T-helper 2 cell treated with Interferon-gamma antibody and Interleukin-4, amounts not matched to agents 5 μg/mL and 100 μg/mL, for 36 hours (primary cell): ENCODE data around the gene HDAC9.

Experiments
- DNase-seq: peaks from one replicate; pipeline ENCODE4 v3.0.0; 2021; ENCODE audit warnings: low spot score
- H3K27ac Mint-ChIP-seq: one replicate; pipeline ENCODE4 v1.8.0; 2021; ENCODE audit warnings: mild to moderate bottlenecking, mixed read lengths
- H3K27me3 Mint-ChIP-seq: one replicate; pipeline ENCODE4 v1.8.0; 2021; ENCODE audit warnings: low read depth, mixed read lengths
- H3K36me3 Mint-ChIP-seq: one replicate; pipeline ENCODE4 v1.8.0; 2021; ENCODE audit warnings: low read depth, mixed read lengths
- H3K4me1 Mint-ChIP-seq: one replicate; pipeline ENCODE4 v1.8.0; 2021; ENCODE audit warnings: low read depth, mixed read lengths
- H3K4me3 Mint-ChIP-seq: one replicate; pipeline ENCODE4 v1.8.0; 2022; ENCODE audit warnings: mild to moderate bottlenecking, moderate library complexity, mixed read lengths
- H3K9me3 Mint-ChIP-seq: one replicate; pipeline ENCODE4 v1.8.0; 2021; ENCODE audit warnings: mixed read lengths

Gene HDAC9

GRCh38 chr7:18861514-18862118 lies 366.1 kb downstream of the HDAC9 start:
- no peak for DNase-seq
- H3K27me3 Mint-ChIP-seq = no peaks in the 10 kb centered on the region
- peaks cover 12% of the 10 kb centered on the region for H3K4me1 Mint-ChIP-seq
- peaks cover 43% of the 10 kb centered on the region for H3K9me3 Mint-ChIP-seq
- no peaks in the 10 kb centered on the region for H3K36me3 Mint-ChIP-seq
- no peak overlapping the region for H3K4me3 Mint-ChIP-seq
- H3K27ac Mint-ChIP-seq = no peak overlapping the region

GRCh38 chr7:18864967-18865366 lies 369.4 kb downstream of the HDAC9 start:
- no peak overlapping the region for H3K27ac Mint-ChIP-seq
- no peaks in the 10 kb centered on the region for H3K36me3 Mint-ChIP-seq
- no peak for DNase-seq
- H3K4me3 Mint-ChIP-seq = no peak overlapping the region
- peaks cover 38% of the 10 kb centered on the region for H3K9me3 Mint-ChIP-seq
- H3K27me3 Mint-ChIP-seq = no peaks in the 10 kb centered on the region
- peaks cover 5% of the 10 kb centered on the region for H3K4me1 Mint-ChIP-seq

- Mint-ChIP-seq H3K4me1 (peaks cover 2% of the 10 kb centered on the region), H3K4me3 (no peak overlapping the region), H3K27ac (no peak overlapping the region), H3K27me3 (no peaks in the 10 kb centered on the region), H3K36me3 (no peaks in the 10 kb centered on the region), H3K9me3 (peaks cover 50% of the 10 kb centered on the region)
- peak; percentile 37 for DNase-seq
Measured at GRCh38 chr7:18866359-18867036, 370.9 kb downstream of the HDAC9 start.

- H3K27me3 Mint-ChIP-seq = no peaks in the 10 kb centered on the region
- no peaks in the 10 kb centered on the region for H3K36me3 Mint-ChIP-seq
- no peak overlapping the region for H3K27ac Mint-ChIP-seq
- H3K9me3 Mint-ChIP-seq = peaks cover 18% of the 10 kb centered on the region
- no peak overlapping the region for H3K4me3 Mint-ChIP-seq
- no peak for DNase-seq
- no peaks in the 10 kb centered on the region for H3K4me1 Mint-ChIP-seq
Measured at GRCh38 chr7:18872344-18872743, 376.8 kb downstream of the HDAC9 start.

- Mint-ChIP-seq H3K27me3 (no peaks in the 10 kb centered on the region), H3K4me1 (no peaks in the 10 kb centered on the region), H3K27ac (no peak overlapping the region), H3K9me3 (peaks cover 13% of the 10 kb centered on the region), H3K36me3 (no peaks in the 10 kb centered on the region), H3K4me3 (no peak overlapping the region)
- DNase-seq = no peak
Measured at GRCh38 chr7:18873734-18874336, 378.3 kb downstream of the HDAC9 start.

GRCh38 chr7:18874880-18875279 lies 379.3 kb downstream of the HDAC9 start:
- Mint-ChIP-seq H3K27ac (no peak overlapping the region), H3K4me1 (no peaks in the 10 kb centered on the region), H3K27me3 (no peaks in the 10 kb centered on the region), H3K4me3 (no peak overlapping the region), H3K9me3 (peaks cover 13% of the 10 kb centered on the region), H3K36me3 (no peaks in the 10 kb centered on the region)
- DNase-seq = no peak

- H3K27ac Mint-ChIP-seq = no peak overlapping the region
- no peak for DNase-seq
- H3K9me3 Mint-ChIP-seq = no peaks in the 10 kb centered on the region
- no peak overlapping the region for H3K4me3 Mint-ChIP-seq
- no peaks in the 10 kb centered on the region for H3K27me3 Mint-ChIP-seq
- no peaks in the 10 kb centered on the region for H3K4me1 Mint-ChIP-seq
- no peaks in the 10 kb centered on the region for H3K36me3 Mint-ChIP-seq
Measured at GRCh38 chr7:18877874-18878273, 382.3 kb downstream of the HDAC9 start.

GRCh38 chr7:18886832-18887231 lies 391.3 kb downstream of the HDAC9 start:
- no peaks in the 10 kb centered on the region for H3K27me3 Mint-ChIP-seq
- H3K4me1 Mint-ChIP-seq = no peaks in the 10 kb centered on the region
- no peak overlapping the region for H3K27ac Mint-ChIP-seq
- no peak overlapping the region for H3K4me3 Mint-ChIP-seq
- no peaks in the 10 kb centered on the region for H3K36me3 Mint-ChIP-seq
- no peak for DNase-seq
- H3K9me3 Mint-ChIP-seq = peaks cover 9% of the 10 kb centered on the region

- H3K4me1 Mint-ChIP-seq = no peaks in the 10 kb centered on the region
Measured at GRCh38 chr7:18889436-18889835, 393.9 kb downstream of the HDAC9 start.

GRCh38 chr7:18890134-18890533 lies 394.6 kb downstream of the HDAC9 start:
- H3K36me3 Mint-ChIP-seq = no peaks in the 10 kb centered on the region
- H3K9me3 Mint-ChIP-seq = peaks cover 9% of the 10 kb centered on the region
- H3K27me3 Mint-ChIP-seq = no peaks in the 10 kb centered on the region
- H3K4me3 Mint-ChIP-seq = no peak overlapping the region
- H3K27ac Mint-ChIP-seq = no peak overlapping the region
- no peak for DNase-seq
- H3K4me1 Mint-ChIP-seq = no peaks in the 10 kb centered on the region

More at GRCh38 chr7:18889436-18889835, 393.9 kb downstream of the HDAC9 start:
- no peaks in the 10 kb centered on the region for H3K27me3 Mint-ChIP-seq
- DNase-seq = no peak
- no peak overlapping the region for H3K27ac Mint-ChIP-seq
- peaks cover 9% of the 10 kb centered on the region for H3K9me3 Mint-ChIP-seq
- no peaks in the 10 kb centered on the region for H3K36me3 Mint-ChIP-seq
- H3K4me3 Mint-ChIP-seq = no peak overlapping the region

GRCh38 chr7:18890885-18891621 lies 395.5 kb downstream of the HDAC9 start:
- Mint-ChIP-seq H3K9me3 (peaks cover 9% of the 10 kb centered on the region), H3K27ac (no peak overlapping the region), H3K4me3 (no peak overlapping the region), H3K4me1 (no peaks in the 10 kb centered on the region), H3K27me3 (no peaks in the 10 kb centered on the region), H3K36me3 (no peaks in the 10 kb centered on the region)
- no peak for DNase-seq

GRCh38 chr7:18893156-18893555 lies 397.6 kb downstream of the HDAC9 start:
- H3K27me3 Mint-ChIP-seq = no peaks in the 10 kb centered on the region
- DNase-seq = no peak

GRCh38 chr7:18894155-18894554 lies 398.6 kb downstream of the HDAC9 start:
- no peak for DNase-seq
- no peak overlapping the region for H3K27ac Mint-ChIP-seq
- no peak overlapping the region for H3K4me3 Mint-ChIP-seq
- H3K27me3 Mint-ChIP-seq = no peaks in the 10 kb centered on the region
- H3K9me3 Mint-ChIP-seq = peaks cover 5% of the 10 kb centered on the region
- H3K36me3 Mint-ChIP-seq = no peaks in the 10 kb centered on the region
- H3K4me1 Mint-ChIP-seq = no peaks in the 10 kb centered on the region

More at GRCh38 chr7:18893156-18893555, 397.6 kb downstream of the HDAC9 start:
- Mint-ChIP-seq H3K36me3 (no peaks in the 10 kb centered on the region), H3K4me1 (no peaks in the 10 kb centered on the region), H3K27ac (no peak overlapping the region), H3K4me3 (no peak overlapping the region), H3K9me3 (peaks cover 5% of the 10 kb centered on the region)

- no peak for DNase-seq
- H3K27me3 Mint-ChIP-seq = no peaks in the 10 kb centered on the region
- H3K4me1 Mint-ChIP-seq = no peaks in the 10 kb centered on the region
- H3K9me3 Mint-ChIP-seq = peaks cover 2% of the 10 kb centered on the region
- no peak overlapping the region for H3K27ac Mint-ChIP-seq
- H3K36me3 Mint-ChIP-seq = no peaks in the 10 kb centered on the region
- H3K4me3 Mint-ChIP-seq = no peak overlapping the region
Measured at GRCh38 chr7:18895456-18895855, 399.9 kb downstream of the HDAC9 start.
